Spinal cord (tissue), 10 donors: ENCODE data around the gene ARID5B. TPM values are rescaled to one million over a fixed set of nuclear protein-coding genes. Genes with fewer than 3 reads are reported as not detected.

Experiments
- DNase-seq, 6 donors: peaks; one replicate each; pipeline versions ENCODE4 v3.0.0 to v3.0.0-alpha.2; 2013 to 2015; ENCODE audit warnings: low spot score in 6 of 6, low read depth in 4 of 6
- H3K27ac ChIP-seq: one replicate; pipeline ENCODE4 v1.5.1; 2013; ENCODE audit warnings: low read depth, low read length, control low read depth
- H3K27me3 ChIP-seq: one replicate; pipeline ENCODE4 v1.6.1; 2013; ENCODE audit warnings: low read length; ENCODE audit not compliant: control insufficient read depth, insufficient read depth
- H3K36me3 ChIP-seq: one replicate; pipeline ENCODE4 v1.6.1; 2013; ENCODE audit warnings: low read length; ENCODE audit not compliant: control insufficient read depth, insufficient read depth
- H3K4me1 ChIP-seq: one replicate; pipeline ENCODE4 v1.6.1; 2013; ENCODE audit warnings: low read length; ENCODE audit not compliant: control insufficient read depth, insufficient read depth
- H3K4me3 ChIP-seq: one replicate; pipeline ENCODE4 v1.5.1; 2013; ENCODE audit warnings: low read depth, low read length, control low read depth
- H3K9me3 ChIP-seq: one replicate; pipeline ENCODE4 v1.6.1; 2013; ENCODE audit warnings: low read length; ENCODE audit not compliant: control insufficient read depth, insufficient read depth
- WGBS: methylation state at CpG from one replicate; pipeline ENCODE4 v1.1.5; 2013; ENCODE audit warnings: missing lambda C conversion rate; ENCODE audit not compliant: insufficient coverage; 5-methylcytosine and 5-hydroxymethylcytosine counted together
- long read RNA-seq, 4 donors: transcript quantifications; one replicate each; lab custom pipeline, GENCODE V29; 2026
- polyA plus RNA-seq, 2 donors: library from polyadenylated mRNA; unstranded; fragments of 120-200 nt; gene quantifications; one replicate each; pipeline ENCODE4 v1.2.1, GENCODE V29; 2013; ENCODE audit not compliant: insufficient read length in 2 of 2
- total RNA-seq, 2 donors: library from RNA; depleted of rRNA in 1 of 2; stranded (reverse); fragments of 120-200 nt in 1 of 2; fragments of >200 nt in 1 of 2; gene quantifications; one replicate each; pipeline versions ENCODE4 v1.2.3 to v1.2.4, GENCODE V29; 2013 to 2014
- donor health status: healthy.

ARID5B gene, protein sequence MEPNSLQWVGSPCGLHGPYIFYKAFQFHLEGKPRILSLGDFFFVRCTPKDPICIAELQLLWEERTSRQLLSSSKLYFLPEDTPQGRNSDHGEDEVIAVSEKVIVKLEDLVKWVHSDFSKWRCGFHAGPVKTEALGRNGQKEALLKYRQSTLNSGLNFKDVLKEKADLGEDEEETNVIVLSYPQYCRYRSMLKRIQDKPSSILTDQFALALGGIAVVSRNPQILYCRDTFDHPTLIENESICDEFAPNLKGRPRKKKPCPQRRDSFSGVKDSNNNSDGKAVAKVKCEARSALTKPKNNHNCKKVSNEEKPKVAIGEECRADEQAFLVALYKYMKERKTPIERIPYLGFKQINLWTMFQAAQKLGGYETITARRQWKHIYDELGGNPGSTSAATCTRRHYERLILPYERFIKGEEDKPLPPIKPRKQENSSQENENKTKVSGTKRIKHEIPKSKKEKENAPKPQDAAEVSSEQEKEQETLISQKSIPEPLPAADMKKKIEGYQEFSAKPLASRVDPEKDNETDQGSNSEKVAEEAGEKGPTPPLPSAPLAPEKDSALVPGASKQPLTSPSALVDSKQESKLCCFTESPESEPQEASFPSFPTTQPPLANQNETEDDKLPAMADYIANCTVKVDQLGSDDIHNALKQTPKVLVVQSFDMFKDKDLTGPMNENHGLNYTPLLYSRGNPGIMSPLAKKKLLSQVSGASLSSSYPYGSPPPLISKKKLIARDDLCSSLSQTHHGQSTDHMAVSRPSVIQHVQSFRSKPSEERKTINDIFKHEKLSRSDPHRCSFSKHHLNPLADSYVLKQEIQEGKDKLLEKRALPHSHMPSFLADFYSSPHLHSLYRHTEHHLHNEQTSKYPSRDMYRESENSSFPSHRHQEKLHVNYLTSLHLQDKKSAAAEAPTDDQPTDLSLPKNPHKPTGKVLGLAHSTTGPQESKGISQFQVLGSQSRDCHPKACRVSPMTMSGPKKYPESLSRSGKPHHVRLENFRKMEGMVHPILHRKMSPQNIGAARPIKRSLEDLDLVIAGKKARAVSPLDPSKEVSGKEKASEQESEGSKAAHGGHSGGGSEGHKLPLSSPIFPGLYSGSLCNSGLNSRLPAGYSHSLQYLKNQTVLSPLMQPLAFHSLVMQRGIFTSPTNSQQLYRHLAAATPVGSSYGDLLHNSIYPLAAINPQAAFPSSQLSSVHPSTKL
- 10 to 100 TPM; 25.7 to 26.4 TPM for total RNA-seq
- 10 to 100 TPM in 1 of 2 donors, 1 to 10 TPM in 1; 9.3 to 11.2 TPM for polyA plus RNA-seq
- long read RNA-seq, donor 1, full-length matches to known transcripts: 2 of 2 reads
- long read RNA-seq, donor 1, partial matches to known transcripts: 0 of 2 reads
- long read RNA-seq, donor 1, other reads (novel, unspliced or antisense): 0 of 2 reads
- long read RNA-seq, donor 2: 0 reads
- long read RNA-seq, donor 3, full-length matches to known transcripts: 1 of 1 reads
- long read RNA-seq, donor 3, partial matches to known transcripts: 0 of 1 reads
- long read RNA-seq, donor 3, other reads (novel, unspliced or antisense): 0 of 1 reads
- long read RNA-seq, donor 4, full-length matches to known transcripts: 1 of 6 reads
- long read RNA-seq, donor 4, partial matches to known transcripts: 5 of 6 reads
- long read RNA-seq, donor 4, other reads (novel, unspliced or antisense): 0 of 6 reads

DNA sequence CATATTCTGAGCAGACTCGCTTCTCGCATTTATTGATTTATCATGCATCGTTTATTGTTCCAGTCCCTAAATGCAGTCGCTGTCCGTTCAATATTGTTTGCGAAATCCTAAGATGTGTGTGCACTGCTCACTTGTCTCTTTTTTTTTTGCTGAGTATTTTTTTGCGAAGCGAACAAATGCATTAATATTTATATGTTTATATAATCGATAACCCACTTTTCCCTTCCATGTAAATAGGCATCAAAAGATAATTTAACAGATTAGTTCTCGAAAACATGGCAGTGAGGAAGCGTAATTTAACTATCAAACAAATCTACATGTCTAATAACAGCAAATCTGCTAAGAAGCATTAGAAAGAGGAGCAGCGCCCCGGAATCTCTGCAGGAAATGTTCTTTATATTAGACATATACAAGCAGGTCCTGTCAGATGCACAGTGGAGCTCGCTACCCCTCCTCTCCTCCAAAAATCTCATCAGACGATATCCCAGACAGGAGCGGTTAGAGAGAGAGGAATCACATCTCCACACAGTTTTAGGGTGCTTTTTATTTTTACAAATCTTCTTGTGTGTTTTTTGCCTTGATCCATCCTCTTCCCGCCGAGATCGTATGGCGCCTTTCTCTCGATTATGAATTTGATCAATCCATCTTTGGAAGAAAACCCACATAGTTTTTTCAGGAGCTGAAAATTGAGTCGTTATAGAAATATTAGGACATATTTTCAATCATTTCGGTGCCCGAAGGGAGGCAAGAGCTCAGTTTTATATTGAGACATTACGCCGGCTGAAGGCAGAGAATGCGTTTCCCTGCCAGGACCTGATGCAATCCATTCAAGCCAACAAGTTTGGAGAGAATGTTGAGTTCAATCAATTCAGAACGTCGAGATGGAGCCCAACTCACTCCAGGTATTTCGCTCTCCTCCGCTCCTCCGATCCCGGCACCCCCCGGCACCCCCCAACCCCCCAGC lies at the start of gene ARID5B:
Gene ARID5B, plus strand, starts transcription at position 871 of the 964 bp plus-strand sequence. Its CDS starts 11 bp downstream, at position 882.
- Histone ChIP-seq H3K4me1 (peaks cover 9% of the 10 kb centered on the region), H3K27me3 (peaks cover 8% of the 10 kb centered on the region), H3K9me3 (no peaks in the 10 kb centered on the region), H3K4me3 (peak within 1 kb of the TSS; percentile 89), H3K27ac (peak within 1 kb of the TSS; percentile 90), H3K36me3 (no peaks in the 10 kb centered on the region)
- peak in 3 of 6 donors; percentile 72 to 94 (median 93) for DNase-seq
- WGBS: 2% methylated on average over 10 of the region's 34 CpGs

DNA sequence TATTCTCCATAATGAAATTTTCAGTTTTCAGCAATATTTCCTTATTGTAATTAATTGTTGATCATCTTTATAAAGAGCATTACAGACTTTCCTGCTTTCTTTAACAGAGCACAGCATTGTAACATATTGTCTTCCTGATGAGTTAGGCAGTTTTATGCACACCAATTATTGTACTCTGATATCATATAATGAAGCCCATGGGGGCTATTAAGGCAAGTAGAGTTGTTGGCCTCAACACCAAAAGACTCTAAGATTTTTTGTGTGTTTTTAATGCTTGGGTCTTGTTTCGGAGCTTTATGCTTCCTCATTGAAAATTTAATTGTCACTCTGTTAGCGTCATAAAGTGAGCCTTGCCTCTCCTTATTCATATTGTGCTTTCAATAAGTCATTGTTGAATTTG lies 49.2 kb upstream of the ARID5B start:
- Histone ChIP-seq H3K4me3 (no peak overlapping the region), H3K36me3 (no peaks in the 10 kb centered on the region), H3K9me3 (no peaks in the 10 kb centered on the region), H3K27me3 (no peaks in the 10 kb centered on the region), H3K4me1 (no peaks in the 10 kb centered on the region), H3K27ac (no peak overlapping the region)
- no CpG with 5 or more reads among the region's 2 CpGs for WGBS
- peak in 1 of 6 donors; percentile 82 for DNase-seq

DNA sequence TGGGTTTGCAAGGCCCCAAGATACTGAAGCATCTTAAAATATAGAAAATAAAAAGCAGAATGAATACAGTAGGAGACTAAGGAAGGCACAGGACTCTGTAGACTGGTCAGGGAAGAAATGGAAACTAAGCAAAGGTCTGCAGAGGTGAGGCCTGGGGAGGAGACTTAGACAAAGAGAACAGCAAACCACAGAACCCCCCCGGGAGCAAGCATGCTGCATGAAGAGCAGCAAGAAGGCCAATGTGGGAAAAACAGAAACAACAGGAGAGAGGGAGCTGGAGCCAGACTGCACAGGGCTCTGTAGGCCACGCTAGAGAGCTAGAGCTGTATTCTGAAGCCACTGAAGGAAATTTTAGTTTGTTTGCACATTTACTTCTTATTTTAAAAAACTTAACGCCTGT lies 45.7 kb upstream of the ARID5B start:
- DNase-seq: no peak
- no peaks in the 10 kb centered on the region for H3K4me1 ChIP-seq
- no peak overlapping the region for H3K27ac ChIP-seq
- no peaks in the 10 kb centered on the region for H3K9me3 ChIP-seq
- no peaks in the 10 kb centered on the region for H3K27me3 ChIP-seq
- WGBS: 95% methylated on average over 2 of the region's 3 CpGs
- H3K4me3 ChIP-seq: no peak overlapping the region
- no peaks in the 10 kb centered on the region for H3K36me3 ChIP-seq

DNA sequence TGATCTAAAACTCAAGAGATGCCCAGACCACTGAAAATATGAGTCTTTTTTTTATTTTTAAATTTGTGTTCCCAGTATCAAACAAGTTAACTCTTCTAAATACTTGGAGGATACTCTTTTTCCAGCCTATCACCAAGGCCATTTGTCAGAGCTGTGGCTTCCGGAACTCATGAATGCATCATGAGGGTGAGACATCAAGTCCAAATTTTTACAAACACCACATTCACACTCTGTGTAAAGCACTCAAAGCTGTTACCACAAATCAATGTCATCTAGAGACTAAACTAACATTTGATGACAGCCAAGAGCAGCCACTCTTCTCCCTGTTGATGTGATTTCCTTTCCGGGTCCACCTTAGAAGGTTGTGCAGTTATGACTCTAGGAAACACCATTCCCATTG lies 43.8 kb upstream of the ARID5B start:
- DNase-seq: no peak
- 100% methylated on average over 1 of the region's 2 CpGs for WGBS
- H3K4me3 ChIP-seq: no peak overlapping the region
- no peaks in the 10 kb centered on the region for H3K9me3 ChIP-seq
- H3K4me1 ChIP-seq: no peaks in the 10 kb centered on the region
- no peaks in the 10 kb centered on the region for H3K27me3 ChIP-seq
- no peaks in the 10 kb centered on the region for H3K36me3 ChIP-seq
- H3K27ac ChIP-seq: no peak overlapping the region

DNA sequence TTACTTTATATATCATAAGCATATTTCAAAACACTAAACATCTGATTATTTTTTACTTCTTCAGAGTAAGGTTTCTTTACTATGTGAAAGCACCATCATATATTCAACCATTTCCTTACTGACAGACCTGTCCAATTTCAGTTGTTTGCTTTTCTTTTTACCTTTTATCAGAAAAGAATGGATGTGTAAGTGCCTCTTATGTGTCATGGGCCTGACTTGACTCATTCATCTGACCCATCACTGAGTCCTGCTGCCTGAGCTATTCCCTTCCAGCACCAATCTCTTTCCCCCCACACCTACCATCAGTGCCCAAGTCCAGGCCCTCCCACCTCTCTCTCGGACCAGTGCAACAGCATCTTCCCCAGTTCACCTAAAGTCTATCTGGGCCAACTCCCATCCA lies 41.7 kb upstream of the ARID5B start:
- Histone ChIP-seq H3K27me3 (no peaks in the 10 kb centered on the region), H3K27ac (no peak overlapping the region), H3K9me3 (no peaks in the 10 kb centered on the region), H3K4me1 (no peaks in the 10 kb centered on the region), H3K4me3 (no peak overlapping the region), H3K36me3 (no peaks in the 10 kb centered on the region)
- 95% methylated on average over 1 of the region's 1 CpG for WGBS
- no peak for DNase-seq

DNA sequence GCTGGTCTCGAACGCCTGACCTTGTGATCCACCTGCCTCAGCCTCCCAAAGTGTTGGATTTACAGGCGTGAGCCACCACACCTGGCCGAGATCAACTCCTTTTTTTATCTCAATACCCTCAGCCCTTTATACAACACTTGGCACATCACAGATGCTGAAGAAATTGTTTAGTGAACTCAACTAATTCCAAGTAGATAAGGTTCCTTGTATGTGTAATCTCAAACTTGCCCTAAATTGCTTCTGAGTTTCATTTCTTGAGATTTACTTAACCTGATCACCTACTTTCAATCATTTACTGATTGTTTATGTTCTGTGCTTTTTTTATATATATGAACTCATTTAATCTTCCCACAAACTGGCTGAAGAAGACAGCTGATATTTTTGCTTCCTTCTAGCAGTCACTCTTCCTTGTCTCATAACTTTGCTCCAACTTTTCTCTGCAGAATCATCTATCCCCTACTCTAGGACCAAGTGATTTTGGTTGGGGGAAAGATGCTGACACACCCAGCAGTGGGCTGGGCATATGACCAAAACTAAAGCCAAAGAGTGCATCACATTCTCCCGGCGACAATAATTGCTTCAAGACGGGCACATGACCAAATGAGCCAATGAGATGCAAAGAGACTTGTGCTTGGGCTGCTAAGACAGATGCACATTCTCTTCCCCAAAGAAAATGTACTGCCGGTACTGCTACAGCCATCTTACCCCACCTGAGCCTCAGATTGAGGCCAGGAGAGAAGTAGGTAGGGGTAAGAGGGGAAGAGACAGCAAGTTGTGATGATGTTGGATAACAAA lies 40.3 kb upstream of the ARID5B start:
- Histone ChIP-seq H3K27me3 (no peaks in the 10 kb centered on the region), H3K9me3 (no peaks in the 10 kb centered on the region), H3K27ac (no peak overlapping the region), H3K4me1 (no peaks in the 10 kb centered on the region), H3K36me3 (no peaks in the 10 kb centered on the region), H3K4me3 (no peak overlapping the region)
- no peak for DNase-seq
- 87% methylated on average over 6 of the region's 8 CpGs for WGBS

DNA sequence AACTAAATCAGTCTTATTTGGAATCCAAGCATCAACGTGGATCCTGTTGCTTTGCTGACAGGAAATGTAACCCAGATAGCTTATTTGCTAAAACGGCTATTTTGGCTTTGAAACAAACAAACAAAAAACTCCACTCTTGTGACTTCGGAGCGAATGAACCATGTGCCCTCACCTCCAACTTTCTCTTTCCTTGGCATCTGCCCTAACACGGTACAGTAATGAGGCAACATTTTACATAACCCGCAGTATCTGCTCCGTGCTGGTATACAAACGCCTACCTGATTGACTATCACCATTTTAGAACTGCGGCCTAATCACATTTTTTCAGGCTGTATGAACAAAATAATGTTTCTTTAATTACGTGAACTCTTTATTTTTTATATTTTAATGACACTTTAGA lies 37.5 kb upstream of the ARID5B start:
- Histone ChIP-seq H3K36me3 (no peaks in the 10 kb centered on the region), H3K27ac (no peak overlapping the region), H3K27me3 (no peaks in the 10 kb centered on the region), H3K4me3 (no peak overlapping the region), H3K9me3 (no peaks in the 10 kb centered on the region), H3K4me1 (no peaks in the 10 kb centered on the region)
- no peak for DNase-seq
- WGBS: 81% methylated on average over 6 of the region's 10 CpGs
